Upper lobe of left lung (tissue), 4 donors: ENCODE measurements around the gene ANKLE1.

Source experiments
- CTCF ChIP-seq, 6 experiments: fragments of 450-650 bp in 4 of 6; fragments of 200-600 bp in 2 of 6; sonication (generic) in 2 of 6; IDR thresholded peaks; one replicate each; pipeline ENCODE4 v1.5.1; 2016 to 2019; ENCODE audit warnings: antibody characterized with exemption in 6 of 6
- EP300 ChIP-seq, 4 donors: sonication (generic); formaldehyde crosslinking; IDR thresholded peaks; one replicate each; pipeline ENCODE4 v1.5.1; 2017; ENCODE audit warnings: antibody characterized with exemption in 4 of 4, control low read depth in 2 of 4
- POLR2A ChIP-seq, 4 donors: fragments of 450-650 bp; IDR thresholded peaks; one replicate each; pipeline ENCODE4 v1.5.1; 2016 to 2017; ENCODE audit warnings: antibody characterized with exemption in 4 of 4, mild to moderate bottlenecking in 2 of 4
- POLR2AphosphoS5 ChIP-seq, 2 donors: sonication (generic); formaldehyde crosslinking; IDR thresholded peaks; one replicate each; pipeline ENCODE4 v1.5.1; 2017; ENCODE audit warnings: antibody characterized with exemption in 2 of 2

GRCh38 chr19:17283504-17283996 is 1.8 kb downstream of the ANKLE1 start:
- TF ChIP-seq CTCF (IDR thresholded peaks at IDR 0.05) (no peak), POLR2A (IDR thresholded peaks at IDR 0.05) (no peak), EP300 (IDR thresholded peaks at IDR 0.05) (no peak), POLR2AphosphoS5 (IDR thresholded peaks at IDR 0.05) (no peak)
